A204.1 (cell line): ENCODE measurements around the gene TMEM132A.
A peak's percentile ranks its signal among the peaks of the same experiment; 100 is the strongest.
"Not testable (repeated sequence)": the region's sequence is repeated elsewhere in the genome, so short reads cannot be mapped to it uniquely, and the experiment has no call there.

Source experiments
- FAIRE-seq: peaks from 2 replicates; lab custom pipeline; 2012; peaks lifted over from hg19 to GRCh38; lab: Jason Lieb, UNC

The TMEM132A gene

GRCh38 chr11:60906132-60906972, 17.9 kb upstream of the TMEM132A start, which contains the start of gene PRPF19:
Gene PRPF19 (minus strand): TSS chr11:60906585. CDS start chr11:60906382, 203 bp downstream.
- peak; percentile 97 for FAIRE-seq

- FAIRE-seq, result no peak
Measured at GRCh38 chr11:60908803-60909202, 15.5 kb upstream of the TMEM132A start.

- FAIRE-seq, result not testable (repeated sequence)
Measured at GRCh38 chr11:60909680-60910280, 14.5 kb upstream of the TMEM132A start.

GRCh38 chr11:60910281-60910687, 14.0 kb upstream of the TMEM132A start:
- FAIRE-seq, result no peak

- FAIRE-seq, result no peak
Measured at GRCh38 chr11:60910711-60911380, 13.4 kb upstream of the TMEM132A start.

GRCh38 chr11:60912223-60912850, 11.9 kb upstream of the TMEM132A start:
- FAIRE-seq, result no peak

GRCh38 chr11:60912851-60913528, 11.3 kb upstream of the TMEM132A start:
- no peak for FAIRE-seq

GRCh38 chr11:60913793-60914632, 10.2 kb upstream of the TMEM132A start, which contains the start of gene TMEM109:
Gene TMEM109 (plus strand): TSS chr11:60914158. CDS start chr11:60919694, 5,536 bp downstream.
- peak; percentile 68 for FAIRE-seq

GRCh38 chr11:60914633-60915247, 9.5 kb upstream of the TMEM132A start:
- FAIRE-seq, result no peak

GRCh38 chr11:60915248-60915914, 8.9 kb upstream of the TMEM132A start:
- FAIRE-seq, result no peak

- FAIRE-seq, result no peak
Measured at GRCh38 chr11:60916669-60917206, 7.5 kb upstream of the TMEM132A start.

- FAIRE-seq, result no peak
Measured at GRCh38 chr11:60917267-60917666, 7.0 kb upstream of the TMEM132A start.

- FAIRE-seq, result no peak
Measured at GRCh38 chr11:60918251-60918938, 5.9 kb upstream of the TMEM132A start.

- no peak for FAIRE-seq
Measured at GRCh38 chr11:60918939-60919265, 5.4 kb upstream of the TMEM132A start.

- no peak for FAIRE-seq
Measured at GRCh38 chr11:60919320-60919719, 4.9 kb upstream of the TMEM132A start.

- no peak for FAIRE-seq
Measured at GRCh38 chr11:60919956-60920355, 4.3 kb upstream of the TMEM132A start.

GRCh38 chr11:60921259-60921658, 3.0 kb upstream of the TMEM132A start:
- FAIRE-seq, result no peak

GRCh38 chr11:60921777-60922335, 2.4 kb upstream of the TMEM132A start:
- FAIRE-seq, result no peak

- FAIRE-seq, result no peak
Measured at GRCh38 chr11:60922906-60923305, 1.4 kb upstream of the TMEM132A start.
